Head of caudate nucleus (tissue), 42 donors: ENCODE data around the gene IGFLR1.
"Not testable (repeated sequence)": the region's sequence is repeated elsewhere in the genome, so short reads cannot be mapped to it uniquely, and the experiment has no call there.

Experiments used
- DNase-seq, 42 donors: peaks; one replicate each; pipeline versions ENCODE4 v3.0.0 to v3.0.0-alpha.2; 2020 to 2021; ENCODE audit warnings: mixed read lengths in 7 of 42
- intact Hi-C: fragments of 100-400 bp; cut with DNase I; formaldehyde crosslinking; loops from one replicate; pipeline ENCODE4 v1.15.0; 2022

The IGFLR1 gene

GRCh38 chr19:35780058-35780457 lies 37.8 kb upstream of the IGFLR1 start:
- DNase-seq, result no peak
- intact Hi-C loops, result no loop called here

DNA sequence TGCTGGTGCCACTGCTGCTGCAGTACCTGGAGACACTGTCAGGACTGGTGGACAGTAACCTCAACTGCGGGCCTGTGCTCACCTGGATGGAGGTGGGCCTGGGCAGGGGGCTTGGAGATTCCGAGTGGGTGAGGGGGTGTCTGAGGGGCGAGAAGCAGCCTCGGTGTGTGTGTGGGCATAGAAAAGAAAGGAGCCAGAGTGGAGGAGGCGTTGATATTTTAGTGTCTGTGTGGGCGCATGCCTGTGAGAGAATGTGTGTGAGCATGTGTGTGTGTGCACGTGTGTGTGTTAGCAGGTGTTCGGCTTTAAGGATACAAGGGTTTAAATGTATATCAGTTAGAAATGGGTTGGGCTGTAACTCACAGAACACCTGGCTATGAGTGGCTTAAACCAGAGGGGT lies 36.8 kb upstream of the IGFLR1 start:
- intact Hi-C loops, result loop anchor here (5.0 kb wide), 1 partner anchor 88 kb away; the partner anchor contains the start of gene APLP1
- DNase-seq, result peak in 24 of 42 donors; percentile 26 to 79 (median 59)

- intact Hi-C loops, result loop anchor here (5.0 kb wide), 1 partner anchor 89 kb away; the partner anchor contains the start of gene APLP1
- no peak for DNase-seq
These were observed 35.7 kb upstream of the IGFLR1 start for GRCh38 chr19:35777961-35778360.

- intact Hi-C loops, result loop anchor here (5.0 kb wide), 1 partner anchor 90 kb away; the partner anchor contains the start of gene APLP1
- DNase-seq, result peak in 26 of 42 donors; percentile 29 to 72 (median 56)
These were observed 35.0 kb upstream of the IGFLR1 start for GRCh38 chr19:35777086-35777841.

GRCh38 chr19:35776102-35776788 lies 34.0 kb upstream of the IGFLR1 start:
- peak in 4 of 42 donors; percentile 26 to 52 (median 42) for DNase-seq
- intact Hi-C loops, result loop anchor here (5.0 kb wide), 1 partner anchor 91 kb away; the partner anchor contains the start of gene APLP1

DNA sequence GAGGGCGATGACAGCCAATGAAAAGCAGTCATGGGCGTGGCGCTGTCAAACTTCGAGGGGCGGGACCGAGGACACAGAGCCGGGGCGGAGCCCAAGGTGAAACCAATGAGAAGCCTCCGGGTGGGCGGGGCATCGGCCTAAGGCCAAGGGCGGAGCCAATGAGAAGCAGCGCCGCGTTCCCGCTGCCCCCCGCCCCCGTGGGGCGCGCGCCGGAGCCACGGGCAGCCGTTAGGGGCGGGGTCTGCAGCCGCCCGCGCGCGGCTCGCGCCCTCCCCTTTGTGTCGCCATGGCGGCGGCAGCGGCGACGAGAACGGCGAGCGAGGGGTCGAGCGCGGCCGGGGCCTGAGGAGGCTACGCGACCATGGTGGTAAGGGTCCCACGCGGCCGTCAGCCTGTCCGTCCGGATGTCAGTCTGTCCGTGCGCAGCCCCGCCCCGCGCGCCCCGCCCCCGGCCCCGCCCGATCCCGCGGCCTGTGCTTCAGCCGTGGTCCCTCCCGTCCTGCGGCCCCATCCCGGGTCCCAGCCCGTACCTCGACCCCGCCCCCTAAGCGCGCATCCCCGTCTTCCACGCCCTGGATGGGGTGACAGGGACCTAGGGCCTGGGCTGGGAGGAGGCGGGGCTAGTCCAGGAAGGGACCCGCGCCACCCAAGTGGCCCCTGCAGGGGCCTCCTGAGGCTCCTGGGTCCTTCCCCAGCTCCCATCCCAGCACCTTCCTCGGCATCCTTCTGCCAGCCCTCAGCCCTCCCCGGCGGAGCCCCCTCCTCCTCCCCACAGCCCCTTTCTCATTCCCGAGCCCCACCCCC lies 33.2 kb upstream of the IGFLR1 start, which contains the start of gene ARHGAP33:
Gene ARHGAP33 (plus strand): TSS at position 267 of the 804 bp plus-strand sequence. CDS start 95 bp downstream, at position 362.
- DNase-seq, result peak; percentile 98 to 100 (median 100)
- intact Hi-C loops, result loop anchor here (5.0 kb wide), 1 partner anchor 92 kb away; the partner anchor contains the start of gene APLP1

DNA sequence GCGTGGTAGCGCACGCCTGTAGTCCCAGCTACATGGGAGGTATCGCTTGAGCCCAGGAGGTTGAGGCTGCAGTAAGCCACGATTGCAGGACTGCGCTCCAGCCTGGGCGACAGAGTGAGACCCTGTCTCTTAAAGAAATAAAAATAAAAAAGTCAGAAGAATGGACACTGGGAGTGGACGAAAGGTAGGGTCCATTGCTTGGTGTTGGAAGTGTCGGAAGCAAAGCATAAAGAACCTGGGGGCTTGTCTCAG lies 32.7 kb upstream of the IGFLR1 start:
- intact Hi-C loops, result loop anchor here (5.0 kb wide), 1 partner anchor 92 kb away; the partner anchor contains the start of gene APLP1
- DNase-seq, result no peak

DNA sequence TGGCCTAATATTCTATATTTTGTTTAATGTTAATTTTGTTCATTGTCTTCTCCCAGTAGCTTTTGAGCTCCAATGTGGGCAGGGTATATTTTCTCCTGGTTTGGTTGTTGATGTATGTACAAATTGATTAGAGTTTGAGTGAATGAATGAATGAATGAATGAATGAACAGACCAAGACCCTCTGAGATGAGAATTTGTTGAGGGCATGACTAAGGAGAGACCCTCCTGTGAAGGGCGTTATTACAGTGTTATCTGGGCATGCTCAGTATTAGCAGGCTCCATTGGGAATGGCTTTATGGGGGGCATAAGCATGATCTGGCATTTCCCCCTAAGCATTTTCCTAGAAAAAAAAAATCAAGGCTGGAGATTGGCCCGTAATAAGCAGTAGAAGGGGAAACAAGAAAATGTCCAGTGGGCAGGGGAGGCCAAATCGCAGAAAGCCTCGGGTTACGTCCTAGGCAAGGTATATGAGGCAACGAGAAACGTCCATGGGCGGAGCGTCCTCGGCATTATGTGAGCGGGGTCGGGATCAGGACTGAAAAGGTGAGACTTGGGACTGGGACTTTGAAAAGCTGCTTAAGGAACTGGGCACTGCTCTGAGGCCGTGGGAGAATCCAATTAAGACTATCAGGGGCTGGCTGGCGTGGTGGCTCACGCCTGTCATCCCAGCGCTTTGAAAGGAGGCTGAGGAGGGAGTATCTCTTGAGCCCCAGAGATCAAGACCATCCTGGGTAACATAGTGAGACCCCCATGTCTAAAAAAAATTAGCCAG lies 32.2 kb upstream of the IGFLR1 start:
- DNase-seq, result no peak
- intact Hi-C loops, result loop anchor here (5.0 kb wide), 1 partner anchor 93 kb away; the partner anchor contains the start of gene APLP1

GRCh38 chr19:35773020-35773806 lies 31.0 kb upstream of the IGFLR1 start:
- intact Hi-C loops, result no loop called here
- DNase-seq, result no peak

GRCh38 chr19:35772362-35772761 lies 30.1 kb upstream of the IGFLR1 start:
- intact Hi-C loops, result not testable (repeated sequence)

GRCh38 chr19:35768082-35768421 lies 25.8 kb upstream of the IGFLR1 start:
- DNase-seq, result no peak
- intact Hi-C loops, result no loop called here

More at GRCh38 chr19:35772362-35772761, 30.1 kb upstream of the IGFLR1 start:
- DNase-seq, result not testable (repeated sequence)

- intact Hi-C loops, result no loop called here
- DNase-seq, result no peak
These were observed 25.2 kb upstream of the IGFLR1 start for GRCh38 chr19:35767288-35768081.

GRCh38 chr19:35766571-35767104 lies 24.4 kb upstream of the IGFLR1 start:
- intact Hi-C loops, result no loop called here
- no peak for DNase-seq

DNA sequence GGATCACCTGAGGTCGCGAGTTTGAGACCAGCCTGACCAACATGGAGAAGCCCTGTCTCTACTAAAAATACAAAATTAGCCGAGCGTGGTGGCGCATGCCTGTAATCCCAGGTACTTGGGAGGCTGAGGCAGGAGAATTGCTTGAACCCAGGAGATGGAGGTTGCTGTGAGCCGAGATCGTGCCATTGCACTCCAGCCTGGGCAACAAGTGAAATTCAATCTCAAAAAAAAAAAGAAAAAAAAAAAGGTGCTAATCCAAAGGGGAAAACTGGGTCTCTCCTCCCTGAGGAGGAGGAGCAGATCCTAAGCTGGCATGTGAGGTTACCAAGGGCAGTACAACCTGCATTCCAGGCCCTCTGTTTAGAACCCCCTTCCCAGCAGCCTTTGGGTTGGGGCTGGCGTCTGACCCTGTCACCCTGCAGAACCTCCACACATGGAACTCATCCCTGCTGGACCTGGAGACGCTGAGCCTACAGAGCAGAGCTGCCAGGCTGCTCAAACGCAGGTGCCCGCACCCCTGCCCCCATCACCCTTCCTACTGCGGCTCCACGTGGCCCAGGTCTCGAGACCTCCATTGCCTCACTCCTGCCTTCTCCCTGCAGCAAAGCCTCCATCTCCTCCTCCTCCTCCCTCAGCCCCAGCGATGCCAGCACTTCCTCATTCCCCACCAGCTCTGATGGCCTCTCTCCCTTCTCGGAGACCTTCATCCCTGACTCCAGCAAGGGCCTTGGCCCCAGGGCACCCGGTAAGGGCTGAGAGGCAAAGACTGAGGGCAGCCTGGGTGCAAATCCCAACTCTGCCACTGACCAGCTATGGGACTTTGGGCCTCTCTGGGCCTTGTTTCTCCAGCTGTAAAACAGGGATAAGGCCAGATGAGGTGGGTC lies 22.4 kb upstream of the IGFLR1 start:
- DNase-seq, result no peak
- intact Hi-C loops, result no loop called here

DNA sequence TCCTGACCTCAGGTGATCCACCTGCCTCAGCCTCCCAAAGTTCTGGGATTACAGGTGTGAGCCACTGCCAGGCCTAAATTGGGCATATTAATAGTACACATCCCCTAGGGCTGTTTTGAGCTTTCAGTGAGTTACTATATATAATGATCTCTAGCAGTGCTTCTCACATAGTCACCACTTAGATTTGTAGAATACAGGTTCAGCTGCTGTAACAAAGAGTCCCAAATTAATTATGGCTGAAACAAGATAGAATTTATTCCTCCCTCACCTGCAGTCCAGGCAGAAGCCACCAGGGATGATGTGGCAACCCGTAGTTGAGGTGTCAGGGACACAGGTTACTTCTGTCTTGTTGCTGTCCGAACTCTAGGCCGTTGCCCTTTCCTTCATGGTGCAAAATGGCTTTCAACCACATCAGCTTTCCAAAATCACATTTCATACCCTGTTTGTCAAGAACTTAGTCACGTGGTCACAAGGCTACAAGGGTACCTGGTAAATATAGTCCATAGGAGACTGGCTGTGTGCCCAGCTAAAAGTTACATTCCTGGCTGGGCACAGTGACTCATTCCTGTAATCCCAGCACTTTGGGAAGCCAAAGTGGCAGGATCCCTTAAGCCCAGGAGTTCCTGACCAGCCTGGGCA lies 18.6 kb upstream of the IGFLR1 start:
- intact Hi-C loops, result no loop called here
- DNase-seq, result no peak
